Nucleus accumbens (tissue), 56 donors: ENCODE results near the gene TFPI.
"Not testable (repeated sequence)": the region's sequence is repeated elsewhere in the genome, so short reads cannot be mapped to it uniquely, and the experiment has no call there.

Experiments
- DNase-seq, 56 donors: peaks; one replicate each; lab custom pipeline; 2025; lab: John Stamatoyannopoulos, UW

TFPI gene

DNA sequence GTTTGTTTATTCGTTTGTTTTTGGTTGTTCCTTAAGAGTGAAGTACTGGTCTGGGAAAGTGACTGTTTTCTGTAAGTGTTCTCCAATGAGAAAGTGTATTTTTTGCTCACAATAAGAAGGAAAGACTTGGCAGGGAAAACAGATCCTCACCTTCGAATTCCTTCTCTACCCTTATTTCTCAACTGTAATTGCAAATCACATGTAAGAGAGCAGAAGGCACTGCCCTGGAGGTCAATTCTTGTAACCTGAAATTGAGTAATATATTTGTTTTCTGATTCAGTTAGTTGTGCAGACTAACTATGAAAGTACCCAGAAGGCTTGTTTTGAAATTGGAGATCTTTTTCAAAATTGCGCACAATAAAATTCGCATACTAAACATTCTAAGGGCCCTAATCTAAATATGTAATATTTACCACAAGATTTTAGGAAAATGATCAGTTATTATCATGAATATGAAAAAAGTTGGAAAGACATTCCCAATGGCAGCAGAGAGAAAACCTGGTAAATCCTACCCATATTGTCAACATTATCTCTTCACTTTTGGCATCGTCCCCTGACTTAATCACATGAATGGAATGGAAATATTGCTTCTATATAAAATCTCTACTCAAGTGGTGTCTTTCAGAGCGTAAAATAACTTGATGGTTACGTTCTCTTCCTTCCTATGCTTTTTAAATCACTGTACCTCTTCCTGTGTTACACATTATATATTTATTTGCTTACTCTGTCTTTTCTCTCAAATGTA is 24.1 kb downstream of the TFPI start:
- DNase-seq, result no peak

DNA sequence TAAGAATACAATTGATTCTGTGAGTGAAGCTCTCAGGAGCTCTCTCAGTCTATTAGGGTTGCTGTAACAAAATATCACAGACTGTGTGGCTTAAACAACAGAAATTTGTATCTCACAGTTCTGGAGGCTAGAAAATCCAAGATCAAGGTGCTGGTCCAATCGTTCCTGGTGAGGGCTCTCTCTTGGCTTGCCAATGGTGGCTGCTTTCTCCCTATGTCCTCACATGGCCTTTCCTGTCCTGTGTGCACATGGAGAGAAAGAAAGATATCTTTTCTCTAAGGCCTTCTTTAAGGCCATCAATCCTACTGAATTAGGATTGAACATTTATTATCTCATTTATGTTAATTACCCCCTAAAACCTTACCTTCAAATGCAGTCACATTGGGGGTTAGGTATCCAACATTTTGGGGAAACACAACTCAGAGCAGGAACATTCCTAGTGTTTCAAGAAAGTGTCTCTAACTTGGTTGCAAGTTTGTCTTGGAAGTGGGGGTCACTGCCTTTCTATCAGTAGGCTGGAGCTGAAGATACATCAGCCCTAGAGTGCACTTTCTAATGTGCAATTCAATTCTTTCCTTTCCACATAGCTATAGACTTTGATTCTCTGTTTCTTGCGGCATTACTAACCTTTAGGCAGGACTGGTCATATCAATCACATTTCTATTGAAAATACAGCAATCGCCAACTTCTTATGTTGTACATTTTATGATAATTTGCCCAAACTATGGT is 24.8 kb downstream of the TFPI start:
- no peak for DNase-seq

GRCh38 chr2:187528042-187528441 is 26.2 kb downstream of the TFPI start:
- no peak for DNase-seq

DNA sequence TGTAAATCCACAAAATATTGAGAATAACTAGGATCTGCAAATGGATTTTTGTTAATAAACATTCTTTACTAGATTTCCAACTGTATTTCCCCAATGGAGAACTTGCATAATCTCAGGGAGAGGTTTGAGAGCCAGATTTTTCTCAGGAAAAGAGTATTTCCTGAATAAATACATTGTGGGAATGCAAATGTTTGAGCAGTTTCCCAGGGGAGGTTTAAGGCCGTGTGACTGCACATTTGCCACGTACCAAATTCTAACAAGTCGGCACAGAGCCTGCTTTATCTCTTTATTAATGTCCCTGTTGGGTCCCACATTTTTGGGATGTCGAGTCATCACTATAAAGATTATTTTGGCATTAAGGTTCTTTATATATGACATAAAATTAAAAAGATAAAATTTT is 27.0 kb downstream of the TFPI start:
- DNase-seq, result no peak

- DNase-seq, result no peak
These were observed 27.4 kb downstream of the TFPI start for GRCh38 chr2:187526792-187527191.

DNA sequence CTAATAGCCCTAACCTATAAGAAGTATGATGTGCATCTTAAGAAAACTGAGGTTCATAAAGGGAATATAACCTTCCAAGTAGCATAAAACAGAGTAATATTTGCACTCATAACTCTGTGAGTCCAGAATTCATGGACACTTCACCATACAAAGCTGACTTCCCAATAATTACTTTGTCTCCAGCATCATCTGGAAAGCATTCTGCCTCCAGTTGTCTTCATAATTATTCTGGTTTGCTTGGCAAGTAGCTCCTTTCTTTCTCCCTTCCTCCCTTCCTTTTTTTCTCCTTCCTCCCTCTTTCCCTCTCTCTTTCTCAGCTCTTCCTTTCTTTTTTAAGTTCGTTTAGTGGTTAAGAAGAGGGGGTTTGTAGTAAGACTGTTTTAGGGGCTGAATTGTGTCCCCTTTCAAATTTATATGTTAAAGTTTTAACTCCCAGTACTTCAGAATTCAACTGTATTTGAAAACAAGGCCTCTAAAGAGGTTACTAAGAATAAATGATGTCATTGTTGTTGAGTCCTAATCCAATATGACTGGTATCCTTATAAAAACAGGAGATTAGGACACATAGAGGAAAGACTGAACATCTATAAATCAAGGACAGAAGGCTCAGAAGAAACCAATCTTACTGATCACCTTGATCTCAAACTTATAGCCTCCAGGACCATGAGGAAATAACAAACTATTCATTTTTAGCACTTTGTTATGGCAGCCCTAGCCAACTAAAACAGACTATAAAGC is 28.9 kb downstream of the TFPI start:
- no peak for DNase-seq

DNA sequence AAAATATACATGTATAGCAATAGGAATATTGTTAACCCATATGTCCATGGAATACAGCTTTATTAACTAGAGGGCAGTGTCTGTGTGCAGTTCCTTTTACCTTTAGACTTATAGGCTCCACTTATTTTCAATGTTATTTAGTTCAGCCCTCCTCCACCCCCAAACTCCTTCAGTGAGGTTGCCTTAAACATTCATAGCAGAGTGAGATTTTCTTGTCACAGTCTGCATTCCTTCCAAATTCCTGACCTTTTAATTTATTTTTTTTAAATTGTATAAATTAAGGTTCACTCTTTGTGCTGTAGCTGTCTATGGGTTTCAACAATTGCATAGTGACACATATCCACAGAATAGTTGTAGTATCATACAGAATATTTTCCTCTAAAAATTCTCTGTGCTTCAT is 30.9 kb downstream of the TFPI start:
- no peak for DNase-seq

GRCh38 chr2:187520121-187520624 is 34.1 kb downstream of the TFPI start:
- no peak for DNase-seq

DNA sequence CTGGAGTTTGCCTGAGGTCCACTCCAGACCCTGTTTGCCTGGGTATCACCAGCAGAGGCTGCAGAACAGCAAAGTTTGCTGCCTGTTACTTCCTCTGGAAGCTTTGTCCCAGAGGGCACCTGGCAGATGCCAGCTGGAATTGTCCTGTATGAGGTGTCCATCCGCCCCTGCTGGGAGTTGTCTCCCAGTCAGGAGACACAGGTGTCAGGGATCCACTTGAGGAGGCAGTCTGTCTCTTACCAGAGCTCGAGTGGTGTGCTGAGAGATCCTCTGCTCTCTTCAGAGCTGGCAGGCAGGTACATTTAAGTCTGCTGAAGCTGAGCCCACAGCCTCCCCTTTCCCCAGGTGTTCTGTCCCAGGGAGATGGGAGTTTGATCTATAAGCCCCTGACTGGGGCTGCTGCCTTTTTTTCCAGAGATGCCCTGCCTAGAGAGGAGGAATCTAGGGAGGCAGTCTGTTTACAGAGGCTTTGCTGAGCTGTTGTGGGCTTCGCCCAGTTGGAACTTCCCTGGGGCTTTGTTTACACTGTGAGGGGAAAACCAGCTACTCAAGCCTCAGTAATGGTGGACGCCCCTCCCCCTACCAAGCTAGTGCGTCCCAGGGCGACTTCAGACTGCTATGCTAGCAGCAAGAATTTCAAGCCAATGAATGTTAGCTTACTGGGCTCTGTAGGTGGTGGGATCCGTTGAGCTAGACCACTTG is 34.7 kb downstream of the TFPI start:
- DNase-seq, result no peak

DNA sequence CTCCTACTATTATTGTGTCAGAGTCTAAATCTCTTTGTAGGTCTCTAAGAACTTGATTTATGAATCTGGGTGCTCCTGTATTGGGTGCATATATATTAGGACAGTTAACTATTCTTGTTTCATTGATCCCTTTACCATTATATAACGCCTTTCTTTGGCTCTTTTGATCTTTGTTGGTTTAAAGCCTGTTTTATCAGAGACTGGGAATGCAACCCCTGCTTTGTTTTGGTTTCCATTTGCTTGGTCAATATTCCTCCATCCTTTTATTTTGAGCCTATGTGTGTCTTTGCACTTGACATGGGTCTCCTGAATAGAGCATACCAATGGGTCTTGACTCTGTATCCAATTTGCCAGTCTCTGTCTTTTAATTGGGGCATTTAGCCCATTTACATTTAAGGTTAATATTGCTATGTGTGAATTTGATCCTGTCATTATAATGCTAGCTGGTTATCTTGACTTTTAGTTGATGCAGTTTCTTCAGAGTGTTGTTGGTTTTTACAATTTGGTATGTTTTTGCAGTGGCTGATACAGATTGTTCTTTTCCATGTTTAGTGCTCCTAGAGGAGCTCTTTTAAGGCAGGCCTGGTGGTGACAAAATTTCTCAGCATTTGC is 36.4 kb downstream of the TFPI start:
- DNase-seq, result not testable (repeated sequence)

DNA sequence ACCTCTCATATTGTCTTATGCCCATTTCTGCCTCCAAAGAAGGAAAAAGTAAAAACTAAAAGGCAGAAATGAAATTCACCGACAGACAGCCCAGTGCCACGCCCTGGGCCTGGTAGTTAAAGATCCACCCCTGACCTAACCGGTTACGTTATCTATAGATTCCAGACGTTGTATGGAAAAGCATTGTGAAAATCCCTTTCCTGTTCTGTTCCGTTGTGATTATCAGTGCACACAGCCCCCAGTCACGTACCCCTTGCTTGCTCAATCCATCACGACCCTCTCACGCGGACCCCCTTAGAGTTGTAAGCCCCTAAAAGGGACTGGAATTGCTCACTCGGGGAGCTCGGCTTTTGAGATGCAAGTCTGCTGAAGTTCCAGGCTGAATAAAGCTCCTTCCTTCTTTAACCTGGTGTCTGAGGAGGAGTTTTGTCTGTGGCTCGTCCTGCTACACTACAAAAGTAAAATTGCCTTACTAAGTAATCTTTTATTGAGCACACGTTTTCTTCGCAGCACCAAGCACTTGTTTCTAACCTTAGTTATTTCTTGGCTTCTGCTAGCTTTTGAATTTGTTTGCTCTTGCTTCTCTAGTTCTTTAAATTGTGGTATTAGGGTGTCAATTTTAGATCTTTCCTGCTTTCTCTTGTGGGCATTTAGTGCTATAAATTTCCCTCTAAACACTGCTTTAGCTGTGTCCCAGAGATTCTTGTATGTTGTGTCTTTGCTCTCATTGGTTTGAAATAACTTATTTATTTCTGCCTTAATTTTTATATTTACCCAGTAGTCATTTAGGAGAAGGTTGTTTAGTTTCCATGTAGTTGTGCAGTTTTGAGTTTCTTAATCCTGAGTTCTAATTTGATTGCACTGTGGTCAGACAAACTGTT is 37.4 kb downstream of the TFPI start:
- DNase-seq, result not testable (repeated sequence)

DNA sequence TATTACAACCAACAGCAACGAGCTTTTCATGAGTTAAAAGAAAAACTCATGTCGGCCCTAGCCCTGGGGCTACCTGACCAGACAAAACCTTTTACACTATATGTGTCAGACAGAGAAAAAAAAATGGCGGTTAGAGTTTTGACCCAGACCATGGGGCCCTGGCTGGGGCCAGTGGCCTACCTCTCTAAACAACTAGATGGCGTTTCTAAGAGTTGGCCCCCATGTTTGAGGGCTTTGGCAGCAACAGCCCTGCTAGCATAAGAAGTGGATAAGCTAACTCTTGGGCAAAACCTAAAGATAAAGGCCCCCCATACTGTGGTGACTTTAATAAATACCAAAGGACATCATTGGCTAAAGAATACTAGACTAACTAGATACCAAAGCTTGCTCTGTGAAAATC is 39.3 kb downstream of the TFPI start:
- DNase-seq, result no peak

DNA sequence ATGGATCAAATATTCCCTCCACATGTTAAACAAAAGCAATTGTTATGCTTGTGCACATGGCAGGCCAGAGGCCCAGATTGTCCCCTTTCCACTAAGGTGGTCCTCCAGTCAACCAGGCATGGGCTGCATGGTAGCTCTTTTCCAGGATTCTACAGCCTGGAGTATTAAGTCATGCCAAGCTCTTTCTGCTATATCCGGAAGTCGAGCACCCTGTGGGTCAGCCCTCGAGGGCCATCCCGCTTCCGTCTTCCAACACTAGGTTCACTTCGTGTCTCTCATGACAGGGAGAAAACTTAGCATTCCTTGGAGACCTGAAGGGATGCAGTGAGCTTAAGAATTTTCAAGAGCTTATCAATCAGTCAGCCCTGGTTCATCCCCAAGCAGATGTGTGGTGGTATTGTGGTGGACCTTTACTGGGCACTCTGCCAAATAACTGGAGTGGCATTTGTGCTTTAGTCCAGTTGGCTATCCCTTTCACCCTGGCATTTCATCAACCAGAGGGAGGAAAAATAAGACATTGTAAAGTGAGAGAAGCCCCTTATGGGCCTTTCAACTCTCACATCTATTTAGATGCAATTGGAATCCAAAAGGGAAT is 39.9 kb downstream of the TFPI start:
- DNase-seq, result not testable (repeated sequence)

DNA sequence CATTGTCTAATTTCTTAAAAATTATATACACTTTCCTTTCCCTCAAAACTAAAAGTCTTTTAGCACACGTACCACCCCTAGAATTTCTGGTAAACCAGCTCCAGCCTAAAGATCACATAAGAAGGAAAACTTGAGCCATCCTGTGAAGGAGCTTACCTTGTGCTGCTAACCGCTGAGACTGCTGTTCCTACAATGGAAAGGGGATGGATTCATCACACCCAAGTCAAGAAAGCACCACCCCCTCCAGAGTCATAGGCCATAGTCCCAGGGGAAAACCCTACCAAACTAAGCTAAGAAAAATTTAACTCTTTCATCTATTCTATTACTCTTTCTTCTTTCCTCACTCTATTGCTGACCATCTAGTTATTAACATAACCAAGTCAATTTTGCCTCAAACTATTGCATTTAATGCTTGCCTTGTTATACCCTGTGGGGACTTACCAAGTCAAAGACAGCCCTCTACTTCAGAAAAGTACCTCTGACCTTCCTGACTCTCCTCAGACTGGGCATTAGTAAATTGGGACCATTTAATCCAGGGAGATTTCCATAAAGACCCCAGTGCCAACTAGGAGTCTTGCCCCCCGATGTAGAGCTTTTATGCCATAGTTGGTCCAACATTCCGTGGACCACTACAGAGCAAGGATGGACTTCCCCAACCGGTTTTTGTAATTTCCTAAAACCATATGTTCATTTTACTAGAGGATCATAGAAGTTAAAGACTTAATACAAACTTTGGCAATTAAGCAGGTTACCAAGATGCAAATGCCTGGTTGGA is 40.6 kb downstream of the TFPI start:
- DNase-seq, result not testable (repeated sequence)

DNA sequence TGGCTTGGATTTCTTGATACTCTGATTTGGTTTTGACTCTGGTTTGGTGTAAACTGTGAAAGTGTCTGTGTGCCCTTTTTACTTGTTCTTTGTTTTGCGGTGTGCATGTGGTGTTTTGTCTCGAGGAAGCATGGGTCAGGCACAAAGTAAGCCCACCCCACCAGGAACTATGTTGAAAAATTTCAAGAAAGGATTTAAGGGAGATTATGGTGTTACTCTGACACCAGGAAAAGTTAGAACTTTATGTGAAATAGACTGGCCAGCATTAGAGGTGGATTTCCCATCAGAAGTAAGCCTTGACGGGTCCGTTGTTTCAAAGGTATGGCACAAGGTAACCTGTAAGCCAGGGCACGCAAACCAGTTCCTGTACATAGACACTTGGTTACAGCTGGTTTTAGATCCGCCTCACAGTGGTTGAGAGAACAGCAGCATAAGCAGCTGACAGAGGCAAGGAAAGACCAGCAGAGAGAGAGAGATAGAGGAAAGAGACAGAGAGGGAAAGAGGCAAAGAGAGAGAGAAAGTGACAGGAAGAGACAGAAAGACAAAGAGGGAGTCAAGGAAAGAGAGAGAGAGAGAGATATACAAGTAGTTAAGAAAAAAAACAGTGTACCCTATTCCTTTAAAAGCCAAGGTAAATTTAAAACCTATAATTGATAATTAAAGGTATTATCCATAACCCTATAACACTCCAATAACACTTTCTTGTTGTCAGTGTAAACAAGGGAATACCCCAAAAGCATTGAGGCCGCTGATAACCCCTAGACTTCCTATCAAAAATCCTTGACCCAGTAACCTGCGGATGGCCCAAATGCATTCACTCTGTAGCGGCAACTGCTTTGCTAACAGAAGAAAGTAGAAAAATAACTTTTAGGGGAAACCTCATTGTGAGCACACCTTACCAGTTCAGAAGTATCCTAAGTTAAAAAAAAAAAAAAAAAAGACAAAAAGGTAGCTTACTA is 42.6 kb downstream of the TFPI start:
- no peak for DNase-seq

- DNase-seq, result not testable (repeated sequence)
These were observed 43.5 kb downstream of the TFPI start for GRCh38 chr2:187510419-187511355.
